ENCODE measurements around the gene CRISP3. TPM values are rescaled to one million over a fixed set of nuclear protein-coding genes. Genes with fewer than 3 reads are reported as not detected.

The CRISP3 gene
- total and polyA plus RNA-seq, 9 of the 15 experiments (the other 6 are each of a cell fraction or from before 2014, with no cell fraction given): 0.21 to 2.0 (median 0.58) TPM

DNA sequence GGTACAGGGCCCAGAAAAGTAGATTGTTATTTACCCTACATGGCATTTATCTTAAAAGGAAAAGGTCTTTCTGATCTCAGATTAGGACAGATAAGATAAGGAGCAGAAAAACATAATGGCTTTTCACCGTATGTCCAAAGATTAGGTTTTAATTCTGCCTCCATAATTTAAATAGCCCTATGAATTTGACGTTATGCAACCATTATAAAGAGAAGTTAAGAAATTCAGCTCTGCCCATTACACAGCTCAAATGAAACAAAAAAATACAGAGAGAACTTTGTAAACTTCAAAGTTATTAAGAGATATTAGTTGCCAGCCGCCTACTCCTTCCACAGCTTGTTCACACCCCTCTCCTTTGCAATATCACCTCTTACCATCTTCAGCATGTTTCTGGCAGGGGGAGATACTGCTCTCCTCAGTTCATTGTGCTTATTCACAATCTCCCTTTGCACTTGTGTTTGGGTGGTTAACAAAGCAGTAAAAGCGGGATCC is 8.1 kb downstream of the CRISP3 start (continued):
- TF ChIP-seq, protein P1, sequence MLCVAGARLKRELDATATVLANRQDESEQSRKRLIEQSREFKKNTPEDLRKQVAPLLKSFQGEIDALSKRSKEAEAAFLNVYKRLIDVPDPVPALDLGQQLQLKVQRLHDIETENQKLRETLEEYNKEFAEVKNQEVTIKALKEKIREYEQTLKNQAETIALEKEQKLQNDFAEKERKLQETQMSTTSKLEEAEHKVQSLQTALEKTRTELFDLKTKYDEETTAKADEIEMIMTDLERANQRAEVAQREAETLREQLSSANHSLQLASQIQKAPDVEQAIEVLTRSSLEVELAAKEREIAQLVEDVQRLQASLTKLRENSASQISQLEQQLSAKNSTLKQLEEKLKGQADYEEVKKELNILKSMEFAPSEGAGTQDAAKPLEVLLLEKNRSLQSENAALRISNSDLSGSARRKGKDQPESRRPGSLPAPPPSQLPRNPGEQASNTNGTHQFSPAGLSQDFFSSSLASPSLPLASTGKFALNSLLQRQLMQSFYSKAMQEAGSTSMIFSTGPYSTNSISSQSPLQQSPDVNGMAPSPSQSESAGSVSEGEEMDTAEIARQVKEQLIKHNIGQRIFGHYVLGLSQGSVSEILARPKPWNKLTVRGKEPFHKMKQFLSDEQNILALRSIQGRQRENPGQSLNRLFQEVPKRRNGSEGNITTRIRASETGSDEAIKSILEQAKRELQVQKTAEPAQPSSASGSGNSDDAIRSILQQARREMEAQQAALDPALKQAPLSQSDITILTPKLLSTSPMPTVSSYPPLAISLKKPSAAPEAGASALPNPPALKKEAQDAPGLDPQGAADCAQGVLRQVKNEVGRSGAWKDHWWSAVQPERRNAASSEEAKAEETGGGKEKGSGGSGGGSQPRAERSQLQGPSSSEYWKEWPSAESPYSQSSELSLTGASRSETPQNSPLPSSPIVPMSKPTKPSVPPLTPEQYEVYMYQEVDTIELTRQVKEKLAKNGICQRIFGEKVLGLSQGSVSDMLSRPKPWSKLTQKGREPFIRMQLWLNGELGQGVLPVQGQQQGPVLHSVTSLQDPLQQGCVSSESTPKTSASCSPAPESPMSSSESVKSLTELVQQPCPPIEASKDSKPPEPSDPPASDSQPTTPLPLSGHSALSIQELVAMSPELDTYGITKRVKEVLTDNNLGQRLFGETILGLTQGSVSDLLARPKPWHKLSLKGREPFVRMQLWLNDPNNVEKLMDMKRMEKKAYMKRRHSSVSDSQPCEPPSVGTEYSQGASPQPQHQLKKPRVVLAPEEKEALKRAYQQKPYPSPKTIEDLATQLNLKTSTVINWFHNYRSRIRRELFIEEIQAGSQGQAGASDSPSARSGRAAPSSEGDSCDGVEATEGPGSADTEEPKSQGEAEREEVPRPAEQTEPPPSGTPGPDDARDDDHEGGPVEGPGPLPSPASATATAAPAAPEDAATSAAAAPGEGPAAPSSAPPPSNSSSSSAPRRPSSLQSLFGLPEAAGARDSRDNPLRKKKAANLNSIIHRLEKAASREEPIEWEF (CRISPR knock-in tag; IDR thresholded peaks at IDR 0.05): no peak
- TF ChIP-seq, protein P2, sequence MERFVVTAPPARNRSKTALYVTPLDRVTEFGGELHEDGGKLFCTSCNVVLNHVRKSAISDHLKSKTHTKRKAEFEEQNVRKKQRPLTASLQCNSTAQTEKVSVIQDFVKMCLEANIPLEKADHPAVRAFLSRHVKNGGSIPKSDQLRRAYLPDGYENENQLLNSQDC (CRISPR knock-in tag; IDR thresholded peaks at IDR 0.05): no peak
- TF ChIP-seq GTF2A2 (tag; IDR thresholded peaks at IDR 0.05) (no peak), NBN (IDR thresholded peaks at IDR 0.05; ENCODE audit: low read depth) (no peak), TBP (optimal IDR thresholded peaks at IDR 0.05; ENCODE audit: low read depth, low read length) (no peak), HMGN3 (IDR thresholded peaks at IDR 0.05; ENCODE audit: borderline replicate concordance, extremely low read depth, insufficient read length, low read depth, low read length) (peak; percentile 43), NR2C2 (CRISPR knock-in tag; IDR thresholded peaks at IDR 0.05) (no peak), NR2C2 (tag; IDR thresholded peaks at IDR 0.05) (no peak), CEBPG (CRISPR knock-in tag; IDR thresholded peaks at IDR 0.05) (no peak), CEBPG (tag; conservative IDR thresholded peaks at IDR 0.05 in 1 of 2, IDR thresholded peaks at IDR 0.05 in 1 of 2) (peak in 1 of 2 experiments; percentile 47; a peak in 1 of 4 replicates), RAD51 (IDR thresholded peaks at IDR 0.05; ENCODE audit: borderline replicate concordance, low read depth) (no peak)
- TF ChIP-seq, protein P3, sequence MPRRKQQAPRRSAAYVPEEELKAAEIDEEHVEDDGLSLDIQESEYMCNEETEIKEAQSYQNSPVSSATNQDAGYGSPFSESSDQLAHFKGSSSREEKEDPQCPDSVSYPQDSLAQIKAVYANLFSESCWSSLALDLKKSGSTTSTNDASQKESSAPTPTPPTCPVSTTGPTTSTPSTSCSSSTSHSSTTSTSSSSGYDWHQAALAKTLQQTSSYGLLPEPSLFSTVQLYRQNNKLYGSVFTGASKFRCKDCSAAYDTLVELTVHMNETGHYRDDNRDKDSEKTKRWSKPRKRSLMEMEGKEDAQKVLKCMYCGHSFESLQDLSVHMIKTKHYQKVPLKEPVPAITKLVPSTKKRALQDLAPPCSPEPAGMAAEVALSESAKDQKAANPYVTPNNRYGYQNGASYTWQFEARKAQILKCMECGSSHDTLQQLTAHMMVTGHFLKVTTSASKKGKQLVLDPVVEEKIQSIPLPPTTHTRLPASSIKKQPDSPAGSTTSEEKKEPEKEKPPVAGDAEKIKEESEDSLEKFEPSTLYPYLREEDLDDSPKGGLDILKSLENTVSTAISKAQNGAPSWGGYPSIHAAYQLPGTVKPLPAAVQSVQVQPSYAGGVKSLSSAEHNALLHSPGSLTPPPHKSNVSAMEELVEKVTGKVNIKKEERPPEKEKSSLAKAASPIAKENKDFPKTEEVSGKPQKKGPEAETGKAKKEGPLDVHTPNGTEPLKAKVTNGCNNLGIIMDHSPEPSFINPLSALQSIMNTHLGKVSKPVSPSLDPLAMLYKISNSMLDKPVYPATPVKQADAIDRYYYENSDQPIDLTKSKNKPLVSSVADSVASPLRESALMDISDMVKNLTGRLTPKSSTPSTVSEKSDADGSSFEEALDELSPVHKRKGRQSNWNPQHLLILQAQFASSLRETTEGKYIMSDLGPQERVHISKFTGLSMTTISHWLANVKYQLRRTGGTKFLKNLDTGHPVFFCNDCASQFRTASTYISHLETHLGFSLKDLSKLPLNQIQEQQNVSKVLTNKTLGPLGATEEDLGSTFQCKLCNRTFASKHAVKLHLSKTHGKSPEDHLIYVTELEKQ (CRISPR knock-in tag; IDR thresholded peaks at IDR 0.05): no peak
- TF ChIP-seq, protein P4, sequence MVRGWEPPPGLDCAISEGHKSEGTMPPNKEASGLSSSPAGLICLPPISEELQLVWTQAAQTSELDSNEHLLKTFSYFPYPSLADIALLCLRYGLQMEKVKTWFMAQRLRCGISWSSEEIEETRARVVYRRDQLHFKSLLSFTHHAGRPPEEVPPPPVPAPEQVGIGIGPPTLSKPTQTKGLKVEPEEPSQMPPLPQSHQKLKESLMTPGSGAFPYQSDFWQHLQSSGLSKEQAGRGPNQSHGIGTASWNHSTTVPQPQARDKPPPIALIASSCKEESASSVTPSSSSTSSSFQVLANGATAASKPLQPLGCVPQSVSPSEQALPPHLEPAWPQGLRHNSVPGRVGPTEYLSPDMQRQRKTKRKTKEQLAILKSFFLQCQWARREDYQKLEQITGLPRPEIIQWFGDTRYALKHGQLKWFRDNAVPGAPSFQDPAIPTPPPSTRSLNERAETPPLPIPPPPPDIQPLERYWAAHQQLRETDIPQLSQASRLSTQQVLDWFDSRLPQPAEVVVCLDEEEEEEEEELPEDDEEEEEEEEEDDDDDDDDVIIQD (CRISPR knock-in tag; IDR thresholded peaks at IDR 0.05): no peak
- TF ChIP-seq, protein P5, sequence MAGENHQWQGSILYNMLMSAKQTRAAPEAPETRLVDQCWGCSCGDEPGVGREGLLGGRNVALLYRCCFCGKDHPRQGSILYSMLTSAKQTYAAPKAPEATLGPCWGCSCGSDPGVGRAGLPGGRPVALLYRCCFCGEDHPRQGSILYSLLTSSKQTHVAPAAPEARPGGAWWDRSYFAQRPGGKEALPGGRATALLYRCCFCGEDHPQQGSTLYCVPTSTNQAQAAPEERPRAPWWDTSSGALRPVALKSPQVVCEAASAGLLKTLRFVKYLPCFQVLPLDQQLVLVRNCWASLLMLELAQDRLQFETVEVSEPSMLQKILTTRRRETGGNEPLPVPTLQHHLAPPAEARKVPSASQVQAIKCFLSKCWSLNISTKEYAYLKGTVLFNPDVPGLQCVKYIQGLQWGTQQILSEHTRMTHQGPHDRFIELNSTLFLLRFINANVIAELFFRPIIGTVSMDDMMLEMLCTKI (IDR thresholded peaks at IDR 0.05; ENCODE audit: partially characterized antibody): no peak

All from K562 (cell line).